SK-N-SH (cell line): Measurements from ENCODE around the gene SNRPF. TPM values are rescaled to one million over a fixed set of nuclear protein-coding genes. Genes with fewer than 3 reads are reported as not detected.

ENCODE experiments used
- CTCF ChIA-PET: fragments of 300-600, 350-600 bp; formaldehyde crosslinking; extraction: SDS; loops from one replicate; lab custom pipeline; 2021; lab: Yijun Ruan, JAX
- POLR2A ChIA-PET: fragments of 350-600 bp; sonication (Branson Sonifier 250); formaldehyde crosslinking; extraction: SDS; loops from one replicate; lab custom pipeline; 2020; ENCODE audit warnings: antibody characterized with exemption, inconsistent platforms; lab: Yijun Ruan, JAX
- DNase-seq: peaks from one replicate; pipeline ENCODE4 v3.0.0; 2012
- H2AFZ ChIP-seq: fragments of 200-600 bp; sonication (generic); 2 replicates; pipeline ENCODE4 v1.8.1; 2016; ENCODE audit warnings: antibody characterized with exemption, mild to moderate bottlenecking, low read depth
- H3F3A ChIP-seq: fragments of 200-600 bp; sonication (generic); replicated peaks from 2 replicates; pipeline ENCODE3; 2016; ENCODE audit warnings: antibody characterized with exemption, mild to moderate bottlenecking; ENCODE audit not compliant: insufficient read depth
- H3K27ac ChIP-seq, 2 experiments: fragments of 200-500 bp in 1 of 2; fragments of 200-600 bp in 1 of 2; sonication (Bioruptor generic) in 1 of 2; sonication (generic), shearing (Covaris generic) in 1 of 2; 2 replicates each; pipeline versions ENCODE4 v1.5.1 to v1.6.1; 2014 to 2016; ENCODE audit warnings: low read depth in 2 of 2, inconsistent platforms in 1 of 2, low read length in 1 of 2, mild to moderate bottlenecking in 1 of 2, mixed read lengths in 1 of 2
- H3K27me3 ChIP-seq: fragments of 200-600 bp; sonication (generic), shearing (Covaris generic); 2 replicates; pipeline ENCODE4 v1.6.1; 2016; ENCODE audit warnings: mixed run types; ENCODE audit not compliant: insufficient read depth
- H3K36me3 ChIP-seq, 2 experiments: fragments of 200-500 bp in 1 of 2; fragments of 200-600 bp in 1 of 2; sonication (Bioruptor generic) in 1 of 2; sonication (generic) in 1 of 2; replicated peaks in 1 of 2; 2 replicates each; pipeline versions ENCODE3 to v1.5.1; 2014 to 2016; ENCODE audit warnings: low read length in 1 of 2, mild to moderate bottlenecking in 1 of 2; ENCODE audit not compliant: insufficient read depth in 2 of 2, control insufficient read depth in 1 of 2
- H3K4me1 ChIP-seq, 2 experiments: fragments of 200-500 bp in 1 of 2; fragments of 200-600 bp in 1 of 2; sonication (Bioruptor generic) in 1 of 2; sonication (generic), shearing (Covaris generic) in 1 of 2; 2 replicates each; pipeline versions ENCODE4 v1.5.1 to v1.6.1; 2014 to 2016; ENCODE audit warnings: low read depth in 1 of 2, low read length in 1 of 2, mixed run types in 1 of 2; ENCODE audit not compliant: insufficient read depth in 2 of 2, control insufficient read depth in 1 of 2
- H3K4me2 ChIP-seq: fragments of 200-600 bp; sonication (generic), shearing (Covaris generic); 2 replicates; pipeline ENCODE4 v1.6.1; 2017; ENCODE audit warnings: mixed run types
- H3K4me3 ChIP-seq, 2 experiments: fragments of 200-500 bp in 1 of 2; fragments of 200-600 bp in 1 of 2; sonication (Bioruptor generic) in 1 of 2; sonication (generic), shearing (Covaris generic) in 1 of 2; 2 replicates each; pipeline versions ENCODE4 v1.5.1 to v1.8.1; 2014 to 2016; ENCODE audit warnings: low read depth in 2 of 2, inconsistent platforms in 1 of 2, low read length in 1 of 2, mild to moderate bottlenecking in 1 of 2, mixed read lengths in 1 of 2, moderate library complexity in 1 of 2
- H3K79me2 ChIP-seq: fragments of 200-600 bp; sonication (generic); 2 replicates; pipeline ENCODE4 v1.8.1; 2017; ENCODE audit warnings: mild to moderate bottlenecking; ENCODE audit not compliant: insufficient read depth
- H3K9ac ChIP-seq: fragments of 200-600 bp; sonication (generic); 2 replicates; pipeline ENCODE4 v1.6.1; 2017; ENCODE audit warnings: mixed run types
- H3K9me2 ChIP-seq: fragments of 200-600 bp; sonication (generic); 2 replicates; pipeline ENCODE4 v1.6.1; 2017; ENCODE audit warnings: mixed run types
- H3K9me3 ChIP-seq: fragments of 200-600 bp; sonication (generic); 2 replicates; pipeline ENCODE4 v1.6.1; 2017; ENCODE audit warnings: mixed run types, mild to moderate bottlenecking, moderate library complexity
- H4K20me1 ChIP-seq: fragments of 200-600 bp; sonication (generic); 2 replicates; pipeline ENCODE4 v1.6.1; 2017; ENCODE audit warnings: mild to moderate bottlenecking, mixed run types; ENCODE audit not compliant: insufficient read depth
- CHD2 ChIP-seq: fragments of 150-350 bp; IDR thresholded peaks from 2 replicates; pipeline ENCODE4 v1.6.1; 2018; ENCODE audit warnings: low read length; ENCODE audit not compliant: partially characterized antibody
- EZH2phosphoT487 ChIP-seq: fragments of 200-600 bp; sonication (generic); IDR thresholded peaks from 2 replicates; pipeline ENCODE4 v1.6.1; 2017; ENCODE audit warnings: low read depth, mixed run types, mild to moderate bottlenecking, antibody characterized with exemption, moderate library complexity, borderline replicate concordance
- FOXJ3 ChIP-seq: sonication (generic); formaldehyde crosslinking; IDR thresholded peaks from 2 replicates; pipeline ENCODE4 v1.5.1; 2020; ENCODE audit warnings: mild to moderate bottlenecking, missing genetic modification reagents
- IRF3 ChIP-seq: fragments of 150-350 bp; IDR thresholded peaks from 2 replicates; pipeline ENCODE4 v1.6.1; 2016; ENCODE audit warnings: mild to moderate bottlenecking, low read depth, low read length
- JUND ChIP-seq: IDR thresholded peaks from 2 replicates; pipeline ENCODE4 v1.4.0; 2012
- MAX ChIP-seq: IDR thresholded peaks from 2 replicates; pipeline ENCODE4 v1.4.0; 2012; ENCODE audit warnings: low read depth
- NRF1 ChIP-seq: IDR thresholded peaks from 2 replicates; pipeline ENCODE4 v1.6.1; 2012; ENCODE audit warnings: low read depth, mild to moderate bottlenecking, low read length
- PBX3 ChIP-seq: IDR thresholded peaks from 2 replicates; pipeline ENCODE4; 2012
- POLR2AphosphoS5 ChIP-seq: IDR thresholded peaks from 2 replicates; pipeline ENCODE4 v1.6.1; 2012; ENCODE audit warnings: low read depth, low read length
- RAD21 ChIP-seq: IDR thresholded peaks from 2 replicates; pipeline ENCODE4 v1.6.1; 2012; ENCODE audit warnings: mild to moderate bottlenecking, low read length
- SMC3 ChIP-seq: IDR thresholded peaks from 2 replicates; pipeline ENCODE4 v1.6.1; 2012; ENCODE audit warnings: low read depth, low read length, improper control_type of control experiment
- TAF1 ChIP-seq: IDR thresholded peaks from 2 replicates; pipeline ENCODE4 v1.6.1; 2012; ENCODE audit warnings: low read depth, mild to moderate bottlenecking, low read length, moderate library complexity, borderline replicate concordance
- WGBS: methylation state at CpG from one replicate; pipeline ENCODE4 v1.1.6; 2017; ENCODE audit warnings: low lambda C conversion rate; 5-methylcytosine and 5-hydroxymethylcytosine counted together
- polyA plus RNA-seq, 3 experiments: library from polyadenylated mRNA; depleted of rRNA; stranded (reverse); fragments of >200 nt; gene quantifications; 2 replicates each; pipeline ENCODE4 v1.2.3, GENCODE V29; 2012

SNRPF gene
- polyA plus RNA-seq, 1 of the 3 experiments (the other 2 are of a cell fraction): 62.5 TPM

GRCh38 chr12:95852133-95852532, 6.6 kb upstream of the SNRPF start (continued):
- no peak for TF ChIP-seq PBX3
- no peak for TF ChIP-seq JUND

- H3K9ac ChIP-seq: no peak overlapping the region
- H3K4me3 ChIP-seq: no peak overlapping the region
- H3K27ac ChIP-seq: no peak overlapping the region
- H3K79me2 ChIP-seq: peaks cover 34% of the 10 kb centered on the region
- no peak overlapping the region for H3K4me2 ChIP-seq
- H3K9me3 ChIP-seq: no peaks in the 10 kb centered on the region
- DNase-seq: no peak
- WGBS: 90% methylated on average over 7 of the region's 7 CpGs
- TF ChIP-seq POLR2AphosphoS5 (no peak), TAF1 (no peak), CHD2 (no peak), FOXJ3 (CRISPR knock-in tag) (no peak), IRF3 (no peak), EZH2phosphoT487 (no peak), NRF1 (no peak), RAD21 (no peak), MAX (no peak)
- H3K9me2 ChIP-seq: no peaks in the 10 kb centered on the region
- ChIA-PET POLR2A (no interaction called here), CTCF (interaction anchor here (0.9 to 1.7 kb wide), 3 partner anchors 8 to 275 kb away, joined by 3 to 8 read pairs (median 5); no protein-coding TSS in a partner anchor)
- peaks cover 10 to 16% of the 10 kb centered on the region in 2 experiments for H3K36me3 ChIP-seq
- 0 out of 2 replicates have a peak, but pooled peaks cover 6% of the 10 kb centered on the region for H4K20me1 ChIP-seq
- H3F3A ChIP-seq: no peaks in the 10 kb centered on the region
- H3K4me1 ChIP-seq: peaks cover 0 to 7% of the 10 kb centered on the region in 2 experiments; a peak in 2 of 4 replicates
- no peaks in the 10 kb centered on the region for H3K27me3 ChIP-seq
- no peak overlapping the region; the same call in 1 of the 2 replicates for H2AFZ ChIP-seq
Measured at GRCh38 chr12:95857156-95857555, 1.6 kb upstream of the SNRPF start.

- Histone ChIP-seq H3K79me2 (peaks cover 40% of the 10 kb centered on the region), H3K9me2 (no peaks in the 10 kb centered on the region), H4K20me1 (0 out of 2 replicates have a peak, but pooled peaks cover 9% of the 10 kb centered on the region), H3K27me3 (no peaks in the 10 kb centered on the region), H2AFZ (peak overlapping the region; percentile 99; the same call in 1 of the 2 replicates), H3K4me2 (peak overlapping the region; percentile 89), H3K36me3 (peaks cover 13 to 22% of the 10 kb centered on the region in 2 experiments), H3K9ac (no peak overlapping the region), H3F3A (no peaks in the 10 kb centered on the region), H3K4me1 (peaks cover 0 to 7% of the 10 kb centered on the region in 2 experiments; a peak in 2 of 4 replicates), H3K4me3 (peak overlapping the region in 1 of 2 experiments; percentile 86; a peak in 3 of 4 replicates), H3K27ac (no peak overlapping the region), H3K9me3 (no peaks in the 10 kb centered on the region; the same call in 1 of the 2 replicates)
- no peak for DNase-seq
- CTCF ChIA-PET: interaction anchor here (0.9 to 1.7 kb wide), 2 partner anchors 9 to 13 kb away, joined by 3 to 8 read pairs; no protein-coding TSS in a partner anchor
- POLR2A ChIA-PET: no interaction called here
- 85% methylated on average over 18 of the region's 18 CpGs for WGBS
- no peak for TF ChIP-seq SMC3
Measured at GRCh38 chr12:95857799-95858198, 953 bp upstream of the SNRPF start.
